Stimulated activated CD4-positive, alpha-beta T cell treated with anti-CD3 and anti-CD28 coated beads, Interleukin-15, amount 100 ng/mL, for 48 hours (primary cell): ENCODE measurements around the gene PCNX2.

Source experiments
- DNase-seq, 2 donors: peaks; one replicate each; pipeline ENCODE4 v3.0.0-alpha.2; 2020; ENCODE audit warnings: low read depth in 2 of 2

Gene PCNX2

DNA sequence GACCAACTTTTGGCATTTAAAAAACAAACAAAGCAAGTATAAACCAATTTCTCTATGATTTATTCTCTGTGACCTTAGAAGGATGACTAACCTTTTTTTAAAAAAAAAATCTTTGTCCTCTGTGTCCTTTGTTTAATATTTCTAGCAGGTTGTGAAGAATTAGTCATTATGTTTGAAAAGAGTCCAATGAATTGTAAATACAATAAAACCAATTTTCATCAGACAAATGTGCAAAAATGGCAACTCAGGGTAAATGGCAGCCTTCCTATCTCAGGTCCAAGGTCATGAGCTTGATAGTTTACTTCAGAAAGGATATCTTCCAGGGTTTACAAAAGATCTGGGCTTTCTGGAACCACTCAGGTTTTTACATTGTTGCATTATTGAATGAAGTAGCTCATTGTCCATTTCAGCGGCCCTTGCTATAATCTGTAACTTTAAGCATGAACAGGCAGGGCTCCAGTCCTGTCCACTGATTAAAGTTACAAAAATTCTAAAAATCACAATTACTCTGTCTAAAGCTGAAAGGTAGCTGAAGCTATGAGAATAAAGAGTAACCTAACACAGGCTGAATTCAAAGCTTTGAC is 20.3 kb upstream of the PCNX2 start:
- DNase-seq = no peak

DNA sequence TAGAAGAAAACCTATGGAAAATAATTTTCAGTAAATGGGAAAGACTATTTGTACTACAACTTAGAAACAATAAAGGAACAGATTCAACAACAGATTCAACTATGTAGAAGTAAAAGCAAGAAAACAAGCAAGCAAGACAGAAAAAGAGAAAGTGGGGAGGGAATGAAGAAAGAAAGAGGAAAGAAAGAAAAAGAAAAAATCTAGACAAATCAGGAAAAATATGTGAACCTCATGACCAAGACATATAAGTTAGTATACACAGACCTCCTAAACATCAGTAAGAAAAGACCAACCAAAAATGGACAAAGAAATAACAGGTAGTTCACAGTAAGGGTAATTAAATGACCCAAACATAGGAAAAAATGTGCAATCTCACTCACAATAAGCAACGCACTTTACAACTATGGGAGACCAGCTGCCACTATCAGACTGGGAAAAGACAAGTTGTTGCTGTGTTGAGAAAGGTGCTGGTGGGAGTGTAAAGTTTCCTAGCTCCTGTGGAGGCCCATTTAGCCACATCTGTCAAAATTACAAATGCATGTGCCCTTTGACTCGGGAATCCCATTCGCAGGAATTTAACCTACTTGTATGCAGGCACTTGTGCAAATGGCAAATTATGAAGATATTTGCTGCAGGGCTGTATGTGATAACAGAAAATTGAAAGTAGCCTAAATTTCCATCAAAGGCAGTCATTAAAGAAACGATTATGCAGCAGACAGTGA is 18.1 kb upstream of the PCNX2 start:
- no peak for DNase-seq

DNA sequence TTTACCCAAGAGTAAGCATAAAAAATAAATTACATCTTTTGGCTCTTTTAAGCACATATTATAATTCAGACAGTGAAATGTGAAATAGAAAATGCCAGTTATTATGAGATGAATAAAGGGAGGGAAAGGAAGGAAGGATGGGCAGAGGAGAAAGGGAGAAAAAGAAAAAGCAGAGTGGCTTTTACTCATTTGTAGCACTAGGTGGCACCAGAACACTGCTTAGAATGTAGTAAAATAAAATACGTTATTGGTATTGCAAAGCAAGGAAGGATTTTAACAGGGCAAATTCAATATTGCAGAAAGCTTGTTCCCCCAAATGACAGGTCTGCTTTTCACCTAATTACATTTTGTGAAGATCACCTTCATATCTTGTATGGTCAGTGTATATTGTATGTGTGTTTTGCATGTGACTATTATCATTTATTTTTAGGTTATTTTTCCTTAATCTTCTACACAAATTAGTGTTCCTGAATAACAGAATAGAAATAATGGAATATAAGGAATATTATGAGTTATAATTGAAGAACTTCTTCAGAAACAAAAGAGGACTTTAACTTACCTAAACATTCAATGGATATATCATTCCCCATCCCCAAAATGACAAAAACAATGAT is 9.1 kb upstream of the PCNX2 start:
- DNase-seq = no peak

DNA sequence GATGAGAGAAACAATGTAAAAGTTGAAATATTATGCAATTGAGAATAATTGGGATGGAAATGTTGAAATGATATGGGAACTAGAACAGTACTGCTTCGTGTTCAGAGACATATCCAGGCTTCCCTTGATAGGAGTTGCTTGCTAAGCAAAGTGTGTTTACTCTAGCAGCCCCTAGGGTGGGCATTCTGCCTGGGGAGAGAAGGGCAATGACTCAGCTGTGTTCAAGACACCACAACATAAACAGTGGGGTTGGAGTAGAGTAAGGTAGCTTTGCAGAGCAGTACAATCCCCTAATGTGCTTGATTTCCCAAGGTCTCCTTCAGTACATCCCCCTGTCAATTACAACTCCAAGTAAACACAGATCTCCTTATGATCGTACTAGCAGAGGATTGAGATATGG is 4.8 kb upstream of the PCNX2 start:
- DNase-seq = no peak

DNA sequence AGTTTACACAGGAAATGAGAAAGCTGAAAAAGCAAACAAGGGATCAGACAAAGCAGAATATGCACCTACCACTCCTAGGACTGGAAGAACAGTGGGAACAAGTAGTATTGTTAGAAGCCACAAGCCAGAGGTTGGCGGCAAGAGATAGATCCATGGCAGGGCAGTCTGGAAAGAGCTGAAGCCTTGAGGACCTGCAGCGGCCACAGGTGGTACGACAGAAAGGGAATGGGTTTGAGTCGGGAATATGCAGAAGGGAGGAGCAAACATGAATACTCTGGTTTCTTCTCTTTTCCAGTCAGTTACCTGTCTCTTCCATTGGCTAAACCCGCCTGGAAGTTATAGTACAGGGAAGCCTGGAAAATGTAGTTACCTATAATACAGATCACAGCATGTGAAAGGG is 3.9 kb upstream of the PCNX2 start:
- no peak for DNase-seq

DNA sequence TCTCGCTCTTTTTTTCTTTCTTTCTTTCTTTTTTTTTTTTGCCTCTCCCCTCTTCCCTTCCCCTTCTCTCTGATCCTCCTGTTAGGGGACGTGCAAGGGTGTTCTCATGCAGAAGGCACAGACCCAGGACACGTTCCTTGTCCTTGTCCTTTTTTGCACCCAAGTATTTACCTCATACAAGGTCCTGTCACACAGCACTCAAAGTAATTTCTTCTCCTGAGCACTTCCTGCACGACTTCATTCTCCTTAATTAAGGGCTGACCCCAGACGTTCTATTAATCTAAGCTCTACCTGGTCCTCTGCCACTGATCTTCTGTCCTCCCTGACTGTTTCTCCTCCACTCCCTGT is 424 bp upstream of the PCNX2 start:
- DNase-seq = no peak

DNA sequence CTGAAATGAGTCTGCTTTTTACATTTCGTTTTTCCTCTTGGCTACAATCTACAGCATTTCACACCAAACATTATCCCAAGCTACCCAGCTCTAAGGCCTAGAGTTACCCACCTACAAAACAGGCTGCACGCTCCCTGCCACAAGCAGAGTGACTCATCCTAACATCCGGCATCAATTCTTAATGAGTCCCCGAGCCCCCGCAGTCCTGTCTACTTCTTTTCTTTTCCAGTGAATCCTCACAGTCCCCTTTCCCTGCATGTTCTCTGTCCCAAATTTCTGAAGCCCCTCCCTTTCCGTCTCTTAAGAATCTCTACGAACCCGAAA is 650 bp downstream of the PCNX2 start:
- peak; percentile 9 to 11 for DNase-seq

DNA sequence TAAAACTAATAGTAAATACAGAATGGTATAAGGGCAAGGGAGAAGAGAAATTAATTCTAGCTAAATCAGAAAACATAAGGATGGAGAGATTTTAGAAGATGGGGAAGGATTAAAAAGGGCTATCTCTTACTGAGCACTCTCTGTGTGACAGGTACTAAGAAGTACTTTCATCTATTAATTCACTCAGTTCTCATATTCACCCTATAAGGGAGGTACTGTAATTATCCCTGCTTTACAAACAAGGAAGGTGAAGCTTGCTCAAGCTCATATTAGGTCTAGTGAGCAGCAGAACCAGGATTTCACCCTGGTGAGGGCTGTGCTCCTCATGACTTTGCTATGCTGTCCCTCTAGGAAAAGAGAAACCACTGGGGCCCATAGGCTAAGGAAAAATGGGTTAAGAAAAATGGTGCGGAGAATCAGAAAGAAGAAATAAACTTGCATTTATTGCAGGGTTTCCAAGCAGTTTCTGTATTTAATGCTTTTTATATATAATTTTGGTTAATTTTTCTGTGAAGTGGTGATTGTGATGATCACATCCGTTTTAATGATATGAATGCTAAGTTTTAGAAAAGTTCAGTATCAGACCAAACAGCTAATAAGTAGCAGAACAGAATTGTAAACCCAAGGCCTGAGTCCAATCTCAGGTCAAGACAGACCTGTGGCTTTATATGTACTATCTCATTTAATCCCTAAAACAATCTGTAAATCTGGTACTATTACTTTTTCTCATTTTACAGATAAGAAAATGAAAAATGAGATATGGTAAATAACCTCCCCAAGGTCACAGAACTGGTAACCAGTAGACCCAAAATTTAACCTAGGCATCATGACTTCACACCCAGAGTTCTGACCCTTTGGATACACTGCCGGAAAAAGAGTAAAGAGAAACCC is 1.7 kb downstream of the PCNX2 start:
- no peak for DNase-seq

DNA sequence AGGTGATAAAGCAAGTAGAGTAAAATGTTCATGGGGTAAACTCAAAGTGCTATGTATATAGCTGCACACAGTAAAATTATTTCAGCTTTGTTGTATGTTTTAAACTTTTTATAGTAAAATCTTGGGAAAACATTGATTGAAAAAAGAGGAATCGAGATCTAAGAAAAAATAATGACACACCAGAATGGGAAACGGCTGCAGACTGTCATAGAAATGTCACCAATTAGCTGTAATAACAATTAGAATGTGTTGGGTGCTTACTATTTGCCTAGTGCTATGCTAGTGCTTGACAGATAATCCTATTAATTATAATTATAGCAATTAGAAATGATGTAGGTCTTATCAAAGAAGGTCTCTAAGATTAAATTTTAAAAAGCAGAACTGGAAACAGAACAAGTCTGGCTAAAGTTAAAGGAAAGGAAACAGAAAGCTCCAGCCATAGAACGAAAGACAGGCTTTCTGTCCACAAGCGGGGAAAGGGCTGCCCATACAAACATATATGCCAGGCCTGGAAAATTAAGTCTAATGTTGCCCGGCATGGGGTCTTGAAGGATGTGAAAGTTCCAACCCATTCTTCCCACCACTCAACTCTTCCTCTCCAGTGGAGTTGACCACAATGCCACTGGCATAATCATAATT is 5.0 kb downstream of the PCNX2 start:
- DNase-seq = no peak

DNA sequence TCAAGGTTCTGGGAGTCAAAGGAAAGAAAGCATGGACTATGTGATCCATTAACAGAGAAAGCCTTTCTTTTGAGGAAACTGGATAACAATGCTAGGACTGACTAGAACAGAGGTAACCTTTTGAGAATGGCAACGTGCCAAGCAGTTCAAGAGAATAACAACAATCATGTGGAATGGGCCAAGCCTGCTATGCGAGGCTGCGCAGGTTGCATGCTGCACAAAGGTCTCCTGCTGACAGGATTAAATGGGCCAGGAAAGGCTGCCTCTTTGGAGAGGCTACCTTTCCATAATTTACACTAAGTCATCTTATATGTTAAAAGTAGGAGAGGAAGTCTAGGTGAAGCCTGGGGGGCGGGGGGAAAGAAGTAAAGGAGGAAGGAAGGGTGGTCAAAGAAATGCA is 5.8 kb downstream of the PCNX2 start:
- no peak for DNase-seq

DNA sequence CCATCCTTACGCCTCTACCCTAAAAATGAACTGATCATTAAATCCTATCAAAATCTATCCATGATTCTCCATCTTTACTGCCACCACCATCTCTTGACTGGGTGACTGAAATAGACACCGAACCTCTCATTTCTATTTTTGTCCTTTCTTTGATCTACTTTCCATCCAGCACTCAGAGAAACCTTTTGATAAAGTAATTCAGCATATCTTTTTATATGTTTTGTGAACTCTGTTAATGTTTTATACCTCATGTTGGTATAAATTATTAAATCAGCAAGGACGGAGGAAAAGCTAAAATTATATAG is 13.0 kb downstream of the PCNX2 start:
- DNase-seq = no peak

DNA sequence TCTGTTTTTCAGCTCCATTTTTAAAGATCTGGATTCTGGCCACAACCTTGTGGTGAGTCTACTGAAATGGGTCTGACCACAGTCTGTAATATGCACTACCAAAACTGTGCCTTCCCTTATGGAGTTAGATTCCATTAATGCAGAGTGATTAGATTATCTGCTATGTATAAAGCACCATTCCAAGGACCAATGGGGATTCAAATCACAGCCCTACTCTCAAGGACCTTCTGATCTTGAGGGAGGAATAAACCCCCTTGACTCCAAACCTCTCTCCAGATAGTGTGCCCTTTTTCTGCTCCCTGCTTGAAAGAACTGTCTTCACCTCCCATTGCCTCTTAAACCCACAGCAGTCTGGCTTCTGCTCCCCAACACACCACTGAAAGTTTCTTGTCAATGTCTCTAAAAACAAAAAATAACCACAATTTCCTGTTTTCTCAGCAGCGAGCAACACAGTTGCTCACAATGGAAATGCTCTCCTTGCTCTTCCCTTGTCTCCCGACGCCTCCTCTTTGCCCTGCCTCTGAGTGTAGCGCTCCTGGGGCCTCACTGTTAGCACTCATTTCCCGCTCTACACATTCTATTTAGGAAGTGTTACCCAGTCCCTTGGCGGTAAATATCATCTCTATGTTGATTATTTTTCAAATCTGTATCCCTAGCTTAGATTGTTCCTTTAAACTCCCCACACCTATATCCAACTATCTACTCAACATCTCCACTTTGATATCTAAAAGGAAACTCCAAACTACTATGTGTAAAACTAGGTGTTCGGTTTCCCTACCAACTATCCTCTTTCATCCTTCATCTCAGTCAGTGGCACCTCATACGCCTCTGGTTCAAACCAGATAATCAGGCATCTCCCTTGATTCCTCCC is 13.6 kb downstream of the PCNX2 start:
- no peak for DNase-seq

DNA sequence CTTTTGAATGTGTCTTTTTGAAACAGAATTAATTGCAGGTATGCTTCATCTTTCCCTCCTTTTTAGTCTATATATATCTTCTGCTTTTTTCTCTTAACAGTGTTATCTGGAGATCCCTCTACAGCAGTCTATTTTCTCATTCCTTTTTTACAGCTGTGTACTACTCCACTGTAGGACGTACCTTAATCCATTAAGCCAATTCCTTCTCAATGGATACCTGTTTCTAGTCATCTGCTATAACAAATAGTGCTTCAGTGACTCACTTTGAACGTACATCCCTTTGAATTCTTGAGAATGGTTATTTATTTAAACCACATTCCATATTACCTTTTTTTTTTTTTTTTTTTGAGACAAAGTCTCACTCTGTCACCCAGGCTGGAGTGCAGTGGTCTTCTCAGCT is 15.6 kb downstream of the PCNX2 start:
- no peak for DNase-seq

DNA sequence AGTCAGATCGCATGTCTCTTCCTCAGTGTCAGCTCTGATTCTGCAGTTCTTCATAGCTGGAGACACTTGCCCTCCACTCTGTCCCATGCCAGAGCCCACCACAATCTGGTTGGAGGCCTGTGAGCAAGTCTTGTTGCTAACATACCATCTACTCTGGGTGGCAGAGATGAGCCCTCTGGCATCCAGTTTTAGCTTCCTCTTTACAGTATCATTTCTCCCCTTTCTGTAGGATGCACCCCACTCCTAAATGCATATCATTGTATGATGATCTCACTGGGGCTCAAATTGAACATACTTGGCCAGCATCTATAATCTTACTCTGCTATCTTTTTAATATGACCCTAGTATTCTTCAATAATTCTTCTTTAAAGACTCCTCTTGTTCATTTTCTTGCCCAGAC is 16.9 kb downstream of the PCNX2 start:
- no peak for DNase-seq

DNA sequence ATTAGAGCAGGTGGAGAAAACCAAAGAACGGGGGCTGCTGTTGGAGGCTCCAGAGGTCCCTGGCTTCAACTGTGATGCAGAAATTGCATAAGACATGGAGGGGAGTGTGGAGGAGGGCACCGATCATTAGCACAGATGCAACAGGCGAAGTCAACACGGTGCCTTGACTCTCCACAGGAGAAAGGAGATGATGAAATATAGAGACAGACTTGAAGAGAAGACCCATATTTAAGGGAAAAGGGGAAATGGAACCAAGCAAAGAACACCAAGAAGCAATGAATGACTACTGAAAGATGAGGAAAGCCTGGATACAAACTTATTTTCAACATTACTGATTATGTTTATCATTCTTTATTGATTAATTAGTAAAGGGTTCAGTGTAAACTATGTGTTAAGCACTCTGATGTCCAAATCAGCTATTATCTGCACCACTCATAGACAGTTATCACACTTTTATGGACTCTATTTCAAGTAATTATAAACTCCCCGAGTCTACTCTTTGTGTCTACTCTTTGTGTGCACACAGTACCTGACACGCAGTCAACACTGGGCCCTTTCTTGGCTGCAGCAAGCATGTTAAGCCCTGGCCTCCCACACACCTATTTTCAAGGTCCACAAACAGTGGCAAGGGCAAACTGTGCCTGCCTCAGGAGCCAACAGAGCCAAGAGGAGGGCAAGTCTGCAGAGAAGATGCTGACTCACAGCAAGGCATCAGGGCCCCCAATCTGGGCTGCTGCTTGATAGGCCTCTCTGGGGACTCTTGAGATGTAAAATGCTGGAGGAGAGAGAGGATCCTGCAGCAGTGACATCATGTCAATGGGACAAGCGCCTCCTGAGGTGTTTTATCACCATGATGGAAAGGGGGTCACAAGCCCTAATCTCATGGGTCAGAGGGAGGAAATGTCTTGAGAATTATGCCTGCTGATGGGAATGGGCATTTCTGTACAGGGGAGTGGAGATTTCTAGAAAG is 17.6 kb downstream of the PCNX2 start:
- no peak for DNase-seq

DNA sequence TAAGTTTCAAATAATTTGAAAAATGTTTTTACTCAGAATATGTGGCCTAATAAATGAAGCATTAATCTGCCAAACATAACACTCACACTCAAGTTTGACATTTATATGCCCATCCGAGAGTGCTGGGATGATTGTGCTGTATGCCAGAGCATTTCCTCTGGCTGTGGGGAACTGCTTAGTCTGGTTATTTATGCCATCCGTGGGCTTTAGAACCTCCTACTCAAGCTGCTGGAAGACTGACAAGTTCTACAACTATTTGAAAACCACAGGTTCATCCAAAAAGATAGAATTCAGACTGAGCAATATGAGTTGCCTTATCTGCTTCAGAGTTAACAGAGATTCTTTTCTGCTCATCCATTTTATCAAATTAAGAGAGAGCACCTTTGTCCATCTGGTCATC is 25.9 kb downstream of the PCNX2 start:
- no peak for DNase-seq

DNA sequence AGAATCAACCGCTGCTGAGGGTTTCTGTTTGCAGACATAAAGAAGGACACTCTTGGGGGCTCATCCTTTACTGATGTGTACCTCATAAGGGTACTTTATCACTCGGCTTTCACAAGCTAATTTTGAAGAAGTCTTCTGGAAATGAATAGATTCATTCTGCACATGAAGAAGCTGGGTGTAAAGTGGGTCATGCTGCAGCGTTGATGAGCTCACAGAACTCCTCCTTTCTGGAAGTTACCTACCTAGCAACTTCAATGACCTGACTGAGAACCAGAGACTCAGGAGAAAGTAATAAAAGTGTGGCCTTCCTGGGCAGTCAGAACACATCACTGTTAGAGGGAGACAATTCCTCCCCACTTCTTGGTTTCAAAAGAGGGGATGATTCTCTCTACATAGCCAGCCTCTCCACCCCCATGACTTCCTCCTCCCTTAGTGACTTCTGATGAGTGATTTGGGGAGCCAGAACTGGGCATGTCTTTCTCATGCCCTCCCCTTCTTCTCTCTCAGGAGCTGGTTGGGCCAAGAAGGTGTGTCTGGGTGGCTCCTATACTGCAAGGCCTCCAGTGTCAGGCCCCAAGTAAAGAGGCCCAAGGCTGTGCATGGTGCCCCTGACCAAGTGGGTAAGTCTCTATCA is 27.0 kb downstream of the PCNX2 start:
- no peak for DNase-seq

DNA sequence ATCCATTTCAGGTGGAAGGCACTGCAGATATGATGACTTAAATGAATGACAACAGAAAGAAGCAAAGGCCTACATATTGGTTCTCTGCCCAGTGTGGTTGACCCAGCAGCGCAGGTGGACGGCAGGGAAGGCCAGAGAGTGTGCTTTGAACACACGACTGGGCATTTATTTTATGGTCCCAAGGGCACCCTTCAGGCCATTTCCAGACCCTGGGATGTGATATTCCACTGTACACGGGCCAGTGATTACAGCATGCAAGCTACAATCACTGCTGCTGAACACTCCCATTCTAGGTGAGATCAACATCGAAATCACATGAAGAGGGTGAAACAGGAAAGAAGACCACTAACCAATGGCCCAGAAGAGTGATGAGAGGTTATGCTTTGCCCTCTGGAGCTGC is 33.8 kb downstream of the PCNX2 start:
- no peak for DNase-seq

DNA sequence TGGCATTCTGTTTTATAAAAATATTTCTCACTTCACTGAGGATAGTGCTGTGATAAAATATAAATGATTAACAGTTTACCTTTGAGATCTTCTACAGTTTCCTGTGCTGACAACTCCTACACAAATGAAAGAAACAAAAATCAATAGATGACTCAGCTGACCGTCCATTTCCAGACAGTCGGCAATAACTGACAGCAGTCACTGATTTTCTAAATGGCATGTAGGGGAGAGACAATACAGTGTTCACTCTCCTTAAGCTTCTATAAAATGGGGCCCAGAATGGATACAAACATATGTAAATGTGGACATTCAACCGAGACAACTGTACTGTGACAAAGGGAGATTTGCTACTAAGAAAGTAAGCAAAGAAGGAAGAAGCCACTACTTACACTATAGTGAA is 34.3 kb downstream of the PCNX2 start:
- no peak for DNase-seq

DNA sequence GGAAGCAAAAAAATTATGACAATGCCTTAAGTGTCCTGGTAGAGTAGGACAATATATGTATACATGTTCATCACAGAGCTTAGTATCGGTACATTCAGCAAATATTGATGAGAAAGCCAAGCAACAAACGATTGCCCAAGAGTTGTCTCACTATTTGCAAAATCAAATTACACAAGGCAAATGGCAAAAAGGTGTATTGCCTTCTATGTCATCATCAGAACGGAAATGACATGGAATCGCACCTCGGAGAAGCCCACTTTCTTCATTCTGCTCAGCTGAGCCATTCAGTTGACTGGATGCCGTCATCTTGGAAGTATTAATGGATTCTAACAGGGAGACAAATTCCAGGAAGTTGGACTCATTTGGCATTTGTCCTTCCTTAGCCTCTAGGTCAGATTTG is 37.7 kb downstream of the PCNX2 start:
- no peak for DNase-seq
